Endothelial cell of umbilical vein (primary cell): ENCODE results near the gene CCIN. TPM values are rescaled to one million over a fixed set of nuclear protein-coding genes. Genes with fewer than 3 reads are reported as not detected.
"Not testable (repeated sequence)": the region's sequence is repeated elsewhere in the genome, so short reads cannot be mapped to it uniquely, and the experiment has no call there.

ENCODE experiments used
- BruUV-seq: library from RNA; stranded (reverse); fragments of 400-500 nt; replicated peaks from 2 replicates; lab custom pipeline; 2021; lab: Mats Ljungman, UMichigan
- CTCF ChIA-PET: fragments of 300-600, 350-600 bp; sonication (Branson Sonifier 250); formaldehyde crosslinking; loops from one replicate; lab custom pipeline; 2021; ENCODE audit warnings: antibody characterized with exemption, inconsistent platforms; lab: Charles Lee
- POLR2A ChIA-PET: fragments of 300-600, 350-600 bp; sonication (Branson Sonifier 250); formaldehyde crosslinking; loops from one replicate; lab custom pipeline; 2021; ENCODE audit warnings: antibody characterized with exemption, inconsistent platforms; lab: Charles Lee
- DNase-seq: peaks from one replicate; pipeline ENCODE4 v3.0.0-alpha.2; 2011; ENCODE audit warnings: low read depth, low spot score
- FAIRE-seq: peaks from 2 replicates; lab custom pipeline; 2011; peaks lifted over from hg19 to GRCh38; lab: Jason Lieb, UNC
- H2AFZ ChIP-seq: 2 replicates; pipeline ENCODE4 v1.6.0; 2012; ENCODE audit warnings: low read depth, low read length, control low read depth, inconsistent platforms
- H3K27ac ChIP-seq: 2 replicates; pipeline ENCODE4 v1.5.1; 2011; ENCODE audit warnings: low read depth, mild to moderate bottlenecking, control low read depth, low read length, moderate library complexity; ENCODE audit not compliant: insufficient read depth
- H3K27me3 ChIP-seq, 2 experiments: 2 replicates each; pipeline versions ENCODE4 v1.6.0 to v1.6.1; 2011; ENCODE audit warnings: low read length in 2 of 2, mixed read lengths in 1 of 2; ENCODE audit not compliant: control insufficient read depth in 2 of 2, insufficient read depth in 2 of 2
- H3K36me3 ChIP-seq, 2 experiments: 2 replicates in 1 of 2; 3 replicates in 1 of 2; pipeline ENCODE4 v1.5.1; 2011; ENCODE audit warnings: low read length in 2 of 2, mild to moderate bottlenecking in 1 of 2, moderate library complexity in 1 of 2; ENCODE audit not compliant: control insufficient read depth in 2 of 2, insufficient read depth in 2 of 2; ENCODE audit errors: extremely low read depth in 1 of 2
- H3K4me1 ChIP-seq: 3 replicates; pipeline ENCODE4 v1.5.1; 2011; ENCODE audit warnings: mild to moderate bottlenecking, low read length; ENCODE audit not compliant: control insufficient read depth, insufficient read depth; ENCODE audit errors: extremely low read depth
- H3K4me2 ChIP-seq: 2 replicates; pipeline ENCODE4 v1.6.1; 2011; ENCODE audit warnings: low read length, control low read depth, mixed read lengths; ENCODE audit not compliant: insufficient read depth
- H3K4me3 ChIP-seq, 3 experiments: fragments of 200-600 bp in 1 of 3; sonication (generic), shearing (Covaris generic) in 1 of 3; replicated peaks in 1 of 3; 2 replicates each; pipeline ENCODE4 v1.5.1; 2011 to 2016; ENCODE audit warnings: control low read depth in 3 of 3, low read length in 3 of 3, mild to moderate bottlenecking in 2 of 3, inconsistent platforms in 1 of 3, low read depth in 1 of 3, moderate library complexity in 1 of 3; ENCODE audit not compliant: insufficient read depth in 1 of 3
- H3K79me2 ChIP-seq: 2 replicates; pipeline ENCODE4 v1.6.0; 2012; ENCODE audit warnings: low read length, inconsistent platforms; ENCODE audit not compliant: control insufficient read depth, insufficient read depth
- H3K9ac ChIP-seq: replicated peaks from 2 replicates; pipeline ENCODE3; 2011; ENCODE audit warnings: low read length, control low read depth; ENCODE audit not compliant: insufficient read depth; ENCODE audit errors: extremely low read depth
- H3K9me1 ChIP-seq: replicated peaks from 3 replicates; pipeline ENCODE4 v1.6.0; 2011; ENCODE audit warnings: mild to moderate bottlenecking, low read length; ENCODE audit not compliant: control insufficient read depth, insufficient read depth; ENCODE audit errors: extremely low read depth
- H3K9me3 ChIP-seq: replicated peaks from 2 replicates; pipeline ENCODE4 v1.5.1; 2012; ENCODE audit warnings: low read length, inconsistent platforms; ENCODE audit not compliant: control insufficient read depth, insufficient read depth
- H4K20me1 ChIP-seq: replicated peaks from 2 replicates; pipeline ENCODE3; 2011; ENCODE audit warnings: mild to moderate bottlenecking, low read length; ENCODE audit not compliant: control insufficient read depth, insufficient read depth; ENCODE audit errors: extremely low read depth
- EZH2 ChIP-seq: IDR thresholded peaks from 2 replicates; pipeline ENCODE4 v1.6.1; 2012; ENCODE audit warnings: borderline replicate concordance, low read depth, mild to moderate bottlenecking, moderate library complexity, low read length, inconsistent platforms; ENCODE audit not compliant: severe bottlenecking
- FOS ChIP-seq: IDR thresholded peaks from 2 replicates; pipeline ENCODE4 v1.6.1; 2011; ENCODE audit warnings: mild to moderate bottlenecking, low read length, moderate library complexity, borderline replicate concordance; ENCODE audit not compliant: insufficient read depth
- GATA2 ChIP-seq: IDR thresholded peaks from 2 replicates; pipeline ENCODE4 v1.7.0; 2011; ENCODE audit warnings: low read depth, mild to moderate bottlenecking, moderate library complexity, mixed read lengths, low read length; ENCODE audit not compliant: insufficient read length, insufficient read depth
- JUN ChIP-seq: IDR thresholded peaks from 2 replicates; pipeline ENCODE4 v1.6.1; 2011; ENCODE audit warnings: borderline replicate concordance, low read depth; ENCODE audit not compliant: insufficient read length, insufficient read depth
- MYC ChIP-seq: IDR thresholded peaks from one replicate; pipeline ENCODE4 v1.6.1; 2011; ENCODE audit warnings: mild to moderate bottlenecking, low read depth, low read length
- POLR2A ChIP-seq: IDR thresholded peaks from 2 replicates; pipeline ENCODE4 v1.6.1; 2012; ENCODE audit warnings: low read depth, mild to moderate bottlenecking, control low read depth, low read length
- POLR2AphosphoS5 ChIP-seq: IDR thresholded peaks from 2 replicates; pipeline ENCODE4 v1.6.1; 2012; ENCODE audit warnings: low read depth, mild to moderate bottlenecking, control low read depth, low read length, moderate library complexity; ENCODE audit not compliant: insufficient read depth
- dilution Hi-C: fragments of 300-500 bp; cut with MboI; formaldehyde crosslinking; loops from one replicate; pipeline ENCODE4 v1.15.0; 2019; ENCODE audit warnings: low sequenced_read_pairs; ENCODE audit not compliant: extremely low pct_ligation_motif_present
- intact Hi-C: fragments of 100-400 bp; cut with micrococcal nuclease; formaldehyde crosslinking; loops from one replicate; pipeline ENCODE4 v1.10.0; 2022
- polyA plus RNA-seq, 4 experiments: library from polyadenylated mRNA; depleted of rRNA in 3 of 4; stranded (reverse) in 3 of 4; unstranded in 1 of 4; fragments of >200 nt; gene quantifications; 2 replicates each; pipeline versions ENCODE4 v1.2.1 to v1.2.3, GENCODE V29; 2011 to 2012; ENCODE audit warnings: missing spikeins in 1 of 4
- total RNA-seq: library from RNA; stranded (reverse); gene quantifications from 2 replicates; pipeline ENCODE4 v1.2.3, GENCODE V29; 2021
- TF ChIP-seq, protein P1 (sequence below), 2 donors: IDR thresholded peaks; 1 replicate in 1 of 2; 2 replicates in 1 of 2; pipeline ENCODE4 v1.5.1; 2011; ENCODE audit warnings: low read length in 2 of 2, mild to moderate bottlenecking in 2 of 2, moderate library complexity in 2 of 2, control low read depth in 1 of 2, inconsistent platforms in 1 of 2, low read depth in 1 of 2; ENCODE audit not compliant: insufficient read depth in 1 of 2; ENCODE audit errors: extremely low read depth in 1 of 2
- TF ChIP-seq, protein P2 (sequence below): IDR thresholded peaks from 2 replicates; pipeline ENCODE4 v1.6.1; 2011; ENCODE audit not compliant: insufficient read depth, insufficient read length

The CCIN gene
- total and polyA plus RNA-seq, 2 donors (not counting 3 experiments of a cell fraction or from before 2014, with no cell fraction given) = 0.22 to 1.2 TPM

DNA sequence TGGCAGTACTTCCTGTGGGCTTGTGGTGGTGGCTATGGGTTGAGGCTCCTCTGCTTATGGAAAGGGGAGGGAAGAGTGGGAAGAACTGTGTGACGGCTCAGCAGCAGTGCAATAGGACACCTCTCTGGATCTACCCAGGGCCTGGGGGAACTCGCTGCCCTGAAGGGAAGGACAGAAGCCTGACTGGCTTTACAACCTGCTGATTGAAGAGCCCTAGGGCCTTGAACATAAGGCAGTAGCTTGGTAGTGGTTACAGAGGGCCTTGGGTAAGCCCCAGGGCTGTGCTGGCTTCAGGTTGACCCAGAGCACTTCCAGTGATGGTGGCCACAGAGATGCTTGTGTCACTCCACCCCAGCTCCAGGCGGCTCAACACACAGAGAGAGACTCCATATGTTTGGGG, 5.5 kb downstream of the CCIN start:
- Histone ChIP-seq H3K27ac (no peak overlapping the region), H4K20me1 (no peaks in the 10 kb centered on the region), H3K36me3 (no peaks in the 10 kb centered on the region), H3K9me1 (no peaks in the 10 kb centered on the region), H3K4me3 (no peak overlapping the region), H3K9me3 (no peaks in the 10 kb centered on the region), H3K4me1 (no peaks in the 10 kb centered on the region), H3K27me3 (no peaks in the 10 kb centered on the region), H2AFZ (no peak overlapping the region), H3K9ac (no peak overlapping the region), H3K4me2 (no peak overlapping the region), H3K79me2 (no peaks in the 10 kb centered on the region)
- ChIA-PET POLR2A (no interaction called here), CTCF (interaction anchor here (4.0 kb wide), 1 partner anchor 14 kb away, joined by 19 read pairs; the partner anchor contains the start of gene CLTA)
- DNase-seq = no peak
- intact Hi-C loops = no loop called here
- no TSS peak for BruUV-seq
- no peak for FAIRE-seq
- dilution Hi-C loops = no loop called here
- TF ChIP-seq JUN (no peak), EZH2 (no peak), POLR2A (no peak), MYC (no peak), GATA2 (no peak), POLR2AphosphoS5 (no peak), FOS (no peak)
- TF ChIP-seq, protein P1, sequence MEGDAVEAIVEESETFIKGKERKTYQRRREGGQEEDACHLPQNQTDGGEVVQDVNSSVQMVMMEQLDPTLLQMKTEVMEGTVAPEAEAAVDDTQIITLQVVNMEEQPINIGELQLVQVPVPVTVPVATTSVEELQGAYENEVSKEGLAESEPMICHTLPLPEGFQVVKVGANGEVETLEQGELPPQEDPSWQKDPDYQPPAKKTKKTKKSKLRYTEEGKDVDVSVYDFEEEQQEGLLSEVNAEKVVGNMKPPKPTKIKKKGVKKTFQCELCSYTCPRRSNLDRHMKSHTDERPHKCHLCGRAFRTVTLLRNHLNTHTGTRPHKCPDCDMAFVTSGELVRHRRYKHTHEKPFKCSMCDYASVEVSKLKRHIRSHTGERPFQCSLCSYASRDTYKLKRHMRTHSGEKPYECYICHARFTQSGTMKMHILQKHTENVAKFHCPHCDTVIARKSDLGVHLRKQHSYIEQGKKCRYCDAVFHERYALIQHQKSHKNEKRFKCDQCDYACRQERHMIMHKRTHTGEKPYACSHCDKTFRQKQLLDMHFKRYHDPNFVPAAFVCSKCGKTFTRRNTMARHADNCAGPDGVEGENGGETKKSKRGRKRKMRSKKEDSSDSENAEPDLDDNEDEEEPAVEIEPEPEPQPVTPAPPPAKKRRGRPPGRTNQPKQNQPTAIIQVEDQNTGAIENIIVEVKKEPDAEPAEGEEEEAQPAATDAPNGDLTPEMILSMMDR (IDR thresholded peaks at IDR 0.05; ENCODE audit: extremely low read depth in 1 of 2, insufficient read depth in 1 of 2, low read depth in 1 of 2, low read length in 2 of 2) = no peak
- TF ChIP-seq, protein P2, sequence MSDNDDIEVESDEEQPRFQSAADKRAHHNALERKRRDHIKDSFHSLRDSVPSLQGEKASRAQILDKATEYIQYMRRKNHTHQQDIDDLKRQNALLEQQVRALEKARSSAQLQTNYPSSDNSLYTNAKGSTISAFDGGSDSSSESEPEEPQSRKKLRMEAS = no peak

DNA sequence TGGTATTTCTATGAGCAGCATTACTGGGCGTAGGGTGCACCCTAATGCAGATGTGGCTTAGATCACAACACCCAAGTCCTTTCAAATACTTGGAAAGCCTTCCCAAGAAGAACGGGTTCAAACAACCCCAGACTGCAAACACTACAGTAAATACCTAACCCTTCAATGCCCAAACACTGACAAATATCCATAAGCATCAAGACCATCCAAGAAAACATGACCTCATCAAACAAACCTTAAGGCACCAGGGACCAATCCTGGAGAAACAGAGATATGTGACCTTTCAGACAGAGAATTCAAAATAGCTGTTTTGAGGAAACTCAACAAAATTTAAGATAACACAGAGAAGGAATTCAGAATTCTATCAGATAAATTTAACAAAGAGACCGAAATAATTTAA, 6.0 kb downstream of the CCIN start:
- BruUV-seq, H3K36me3 ChIP-seq, DNase-seq, H3K4me2 ChIP-seq, H4K20me1 ChIP-seq, H3K27me3 ChIP-seq, dilution Hi-C loops, H3K79me2 ChIP-seq, H3K9ac ChIP-seq, H3K9me1 ChIP-seq, H3K4me3 ChIP-seq, H2AFZ ChIP-seq, POLR2A ChIA-PET, intact Hi-C loops, H3K9me3 ChIP-seq, H3K27ac ChIP-seq, H3K4me1 ChIP-seq, FAIRE-seq: not testable (repeated sequence)
- CTCF ChIA-PET = interaction anchor here (1.5 kb wide), 1 partner anchor 9 kb away, joined by 3 read pairs; no protein-coding TSS in a partner anchor

DNA sequence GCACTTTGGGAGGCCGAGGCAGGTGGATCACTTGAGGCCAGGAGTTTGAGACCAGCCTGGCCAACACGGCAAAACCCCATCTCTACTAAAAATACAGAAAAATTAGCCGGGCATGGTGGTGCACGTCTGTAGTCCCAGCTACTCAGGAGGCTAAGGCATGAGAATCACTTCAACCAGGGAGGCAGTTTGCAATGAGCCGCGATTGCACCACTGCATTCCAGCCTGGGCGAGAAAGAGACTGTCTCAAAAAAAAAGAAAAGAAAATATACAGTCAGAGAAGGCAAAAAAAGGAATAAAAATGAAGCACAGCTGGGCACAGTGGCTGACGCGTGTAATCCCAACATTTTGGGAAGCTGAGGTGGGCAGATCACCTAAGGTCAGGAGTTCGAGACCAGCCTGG, 7.3 kb downstream of the CCIN start:
- H3K79me2 ChIP-seq, H3K9me3 ChIP-seq, intact Hi-C loops, H3K27me3 ChIP-seq, H3K36me3 ChIP-seq, H3K27ac ChIP-seq, H3K4me2 ChIP-seq, BruUV-seq, DNase-seq, H4K20me1 ChIP-seq, dilution Hi-C loops, POLR2A ChIA-PET, H2AFZ ChIP-seq, H3K4me3 ChIP-seq, H3K9me1 ChIP-seq, FAIRE-seq, H3K4me1 ChIP-seq, H3K9ac ChIP-seq: not testable (repeated sequence)
- CTCF ChIA-PET = interaction anchor here (1.5 kb wide), 1 partner anchor 10 kb away, joined by 3 read pairs; no protein-coding TSS in a partner anchor
